ENCODE data around the gene KRTAP10-4. TPM values are rescaled to one million over a fixed set of nuclear protein-coding genes. Genes with fewer than 3 reads are reported as not detected.

KRTAP10-4 gene
- total and polyA plus RNA-seq, 2 experiments from 2014 or later: not detected

DNA sequence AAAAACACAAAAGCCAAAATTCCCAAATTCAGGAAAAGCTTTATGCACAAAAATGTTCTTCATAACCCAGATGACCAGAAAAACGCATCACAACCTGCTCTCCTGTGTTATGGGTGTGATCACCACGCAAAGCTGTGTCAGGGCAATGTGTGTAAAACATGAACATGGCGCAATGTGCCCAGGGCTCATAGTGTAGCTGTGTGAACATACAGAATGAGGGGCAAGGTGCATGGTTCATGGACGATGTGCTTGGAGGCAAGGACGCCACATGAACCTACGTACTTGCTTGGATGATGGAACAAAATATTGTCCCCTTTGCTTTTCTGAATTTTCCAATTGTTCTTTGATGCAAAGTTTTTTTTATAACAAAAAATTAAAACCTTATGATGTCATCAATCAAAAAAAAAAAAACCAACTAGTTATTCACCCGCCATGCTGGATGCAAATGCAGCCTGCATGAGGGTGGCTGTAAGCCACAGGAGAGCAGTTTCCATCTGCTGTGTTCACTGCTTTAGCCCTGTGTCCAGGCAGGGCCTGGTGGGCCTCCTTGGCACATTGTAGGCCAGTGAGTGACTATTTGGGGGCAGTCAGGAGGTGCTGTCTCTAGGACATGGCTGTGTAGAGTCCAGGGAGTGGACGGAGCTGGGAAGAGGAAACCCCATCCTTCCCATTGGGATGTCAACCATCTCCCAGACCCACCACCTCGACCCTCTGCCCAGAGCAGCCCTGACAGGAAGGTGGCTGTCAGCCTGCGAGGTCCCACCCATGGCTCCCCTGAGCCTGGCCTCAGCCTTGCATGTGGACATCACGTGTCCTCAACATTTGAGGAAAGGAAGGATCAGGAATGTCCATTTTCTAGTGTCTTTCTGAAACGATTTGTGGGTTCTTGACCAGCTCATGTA lies 47.2 kb upstream of the KRTAP10-4 start:
- H3K4me3 Mint-ChIP-seq: no peak overlapping the region
- H3K4me1 ChIP-seq (ENCODE audit: insufficient read depth): no peaks in the 10 kb centered on the region
- H3K79me2 ChIP-seq (replicated peaks; ENCODE audit: insufficient read depth): no peaks in the 10 kb centered on the region
- H3K27ac ChIP-seq (ENCODE audit: low read depth): no peak overlapping the region
- H3K36me3 Mint-ChIP-seq (ENCODE audit: low read depth): no peaks in the 10 kb centered on the region
- H3K36me3 ChIP-seq (ENCODE audit: insufficient read depth): no peaks in the 10 kb centered on the region
- H4K20me1 ChIP-seq (replicated peaks; ENCODE audit: insufficient read depth): no peaks in the 10 kb centered on the region
- H3K9me3 Mint-ChIP-seq: no peaks in the 10 kb centered on the region; the same call in 2 of the 3 replicates
- H3K27me3 ChIP-seq (ENCODE audit: insufficient read depth): no peaks in the 10 kb centered on the region
- H2AFZ ChIP-seq: no peak overlapping the region
- no peak for TF ChIP-seq EZH2phosphoT487 (IDR thresholded peaks at IDR 0.05; ENCODE audit: unreplicated experiment)
- TF ChIP-seq, protein P1, sequence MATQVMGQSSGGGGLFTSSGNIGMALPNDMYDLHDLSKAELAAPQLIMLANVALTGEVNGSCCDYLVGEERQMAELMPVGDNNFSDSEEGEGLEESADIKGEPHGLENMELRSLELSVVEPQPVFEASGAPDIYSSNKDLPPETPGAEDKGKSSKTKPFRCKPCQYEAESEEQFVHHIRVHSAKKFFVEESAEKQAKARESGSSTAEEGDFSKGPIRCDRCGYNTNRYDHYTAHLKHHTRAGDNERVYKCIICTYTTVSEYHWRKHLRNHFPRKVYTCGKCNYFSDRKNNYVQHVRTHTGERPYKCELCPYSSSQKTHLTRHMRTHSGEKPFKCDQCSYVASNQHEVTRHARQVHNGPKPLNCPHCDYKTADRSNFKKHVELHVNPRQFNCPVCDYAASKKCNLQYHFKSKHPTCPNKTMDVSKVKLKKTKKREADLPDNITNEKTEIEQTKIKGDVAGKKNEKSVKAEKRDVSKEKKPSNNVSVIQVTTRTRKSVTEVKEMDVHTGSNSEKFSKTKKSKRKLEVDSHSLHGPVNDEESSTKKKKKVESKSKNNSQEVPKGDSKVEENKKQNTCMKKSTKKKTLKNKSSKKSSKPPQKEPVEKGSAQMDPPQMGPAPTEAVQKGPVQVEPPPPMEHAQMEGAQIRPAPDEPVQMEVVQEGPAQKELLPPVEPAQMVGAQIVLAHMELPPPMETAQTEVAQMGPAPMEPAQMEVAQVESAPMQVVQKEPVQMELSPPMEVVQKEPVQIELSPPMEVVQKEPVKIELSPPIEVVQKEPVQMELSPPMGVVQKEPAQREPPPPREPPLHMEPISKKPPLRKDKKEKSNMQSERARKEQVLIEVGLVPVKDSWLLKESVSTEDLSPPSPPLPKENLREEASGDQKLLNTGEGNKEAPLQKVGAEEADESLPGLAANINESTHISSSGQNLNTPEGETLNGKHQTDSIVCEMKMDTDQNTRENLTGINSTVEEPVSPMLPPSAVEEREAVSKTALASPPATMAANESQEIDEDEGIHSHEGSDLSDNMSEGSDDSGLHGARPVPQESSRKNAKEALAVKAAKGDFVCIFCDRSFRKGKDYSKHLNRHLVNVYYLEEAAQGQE (IDR thresholded peaks at IDR 0.05; ENCODE audit: unreplicated experiment): no peak
- no peak for TF ChIP-seq JUNB (IDR thresholded peaks at IDR 0.05; ENCODE audit: unreplicated experiment)
- TF ChIP-seq EZH2 (IDR thresholded peaks at IDR 0.05; ENCODE audit: low read depth, unreplicated experiment): no peak
- no peak for TF ChIP-seq POLR2AphosphoS5 (IDR thresholded peaks at IDR 0.05; ENCODE audit: low read depth)
- TF ChIP-seq, protein P2, sequence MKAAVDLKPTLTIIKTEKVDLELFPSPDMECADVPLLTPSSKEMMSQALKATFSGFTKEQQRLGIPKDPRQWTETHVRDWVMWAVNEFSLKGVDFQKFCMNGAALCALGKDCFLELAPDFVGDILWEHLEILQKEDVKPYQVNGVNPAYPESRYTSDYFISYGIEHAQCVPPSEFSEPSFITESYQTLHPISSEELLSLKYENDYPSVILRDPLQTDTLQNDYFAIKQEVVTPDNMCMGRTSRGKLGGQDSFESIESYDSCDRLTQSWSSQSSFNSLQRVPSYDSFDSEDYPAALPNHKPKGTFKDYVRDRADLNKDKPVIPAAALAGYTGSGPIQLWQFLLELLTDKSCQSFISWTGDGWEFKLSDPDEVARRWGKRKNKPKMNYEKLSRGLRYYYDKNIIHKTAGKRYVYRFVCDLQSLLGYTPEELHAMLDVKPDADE (IDR thresholded peaks at IDR 0.05): no peak
- TF ChIP-seq NANOG (IDR thresholded peaks at IDR 0.05; ENCODE audit: borderline replicate concordance): no peak
- TF ChIP-seq CREB1 (CRISPR knock-in tag; IDR thresholded peaks at IDR 0.05; ENCODE audit: low read depth): no peak
- no peak for TF ChIP-seq STAT1 (IDR thresholded peaks at IDR 0.05; ENCODE audit: unreplicated experiment)
- TF ChIP-seq ZNF331 (CRISPR knock-in tag; IDR thresholded peaks at IDR 0.05; ENCODE audit: low read depth): no peak
- TF ChIP-seq, protein P3, sequence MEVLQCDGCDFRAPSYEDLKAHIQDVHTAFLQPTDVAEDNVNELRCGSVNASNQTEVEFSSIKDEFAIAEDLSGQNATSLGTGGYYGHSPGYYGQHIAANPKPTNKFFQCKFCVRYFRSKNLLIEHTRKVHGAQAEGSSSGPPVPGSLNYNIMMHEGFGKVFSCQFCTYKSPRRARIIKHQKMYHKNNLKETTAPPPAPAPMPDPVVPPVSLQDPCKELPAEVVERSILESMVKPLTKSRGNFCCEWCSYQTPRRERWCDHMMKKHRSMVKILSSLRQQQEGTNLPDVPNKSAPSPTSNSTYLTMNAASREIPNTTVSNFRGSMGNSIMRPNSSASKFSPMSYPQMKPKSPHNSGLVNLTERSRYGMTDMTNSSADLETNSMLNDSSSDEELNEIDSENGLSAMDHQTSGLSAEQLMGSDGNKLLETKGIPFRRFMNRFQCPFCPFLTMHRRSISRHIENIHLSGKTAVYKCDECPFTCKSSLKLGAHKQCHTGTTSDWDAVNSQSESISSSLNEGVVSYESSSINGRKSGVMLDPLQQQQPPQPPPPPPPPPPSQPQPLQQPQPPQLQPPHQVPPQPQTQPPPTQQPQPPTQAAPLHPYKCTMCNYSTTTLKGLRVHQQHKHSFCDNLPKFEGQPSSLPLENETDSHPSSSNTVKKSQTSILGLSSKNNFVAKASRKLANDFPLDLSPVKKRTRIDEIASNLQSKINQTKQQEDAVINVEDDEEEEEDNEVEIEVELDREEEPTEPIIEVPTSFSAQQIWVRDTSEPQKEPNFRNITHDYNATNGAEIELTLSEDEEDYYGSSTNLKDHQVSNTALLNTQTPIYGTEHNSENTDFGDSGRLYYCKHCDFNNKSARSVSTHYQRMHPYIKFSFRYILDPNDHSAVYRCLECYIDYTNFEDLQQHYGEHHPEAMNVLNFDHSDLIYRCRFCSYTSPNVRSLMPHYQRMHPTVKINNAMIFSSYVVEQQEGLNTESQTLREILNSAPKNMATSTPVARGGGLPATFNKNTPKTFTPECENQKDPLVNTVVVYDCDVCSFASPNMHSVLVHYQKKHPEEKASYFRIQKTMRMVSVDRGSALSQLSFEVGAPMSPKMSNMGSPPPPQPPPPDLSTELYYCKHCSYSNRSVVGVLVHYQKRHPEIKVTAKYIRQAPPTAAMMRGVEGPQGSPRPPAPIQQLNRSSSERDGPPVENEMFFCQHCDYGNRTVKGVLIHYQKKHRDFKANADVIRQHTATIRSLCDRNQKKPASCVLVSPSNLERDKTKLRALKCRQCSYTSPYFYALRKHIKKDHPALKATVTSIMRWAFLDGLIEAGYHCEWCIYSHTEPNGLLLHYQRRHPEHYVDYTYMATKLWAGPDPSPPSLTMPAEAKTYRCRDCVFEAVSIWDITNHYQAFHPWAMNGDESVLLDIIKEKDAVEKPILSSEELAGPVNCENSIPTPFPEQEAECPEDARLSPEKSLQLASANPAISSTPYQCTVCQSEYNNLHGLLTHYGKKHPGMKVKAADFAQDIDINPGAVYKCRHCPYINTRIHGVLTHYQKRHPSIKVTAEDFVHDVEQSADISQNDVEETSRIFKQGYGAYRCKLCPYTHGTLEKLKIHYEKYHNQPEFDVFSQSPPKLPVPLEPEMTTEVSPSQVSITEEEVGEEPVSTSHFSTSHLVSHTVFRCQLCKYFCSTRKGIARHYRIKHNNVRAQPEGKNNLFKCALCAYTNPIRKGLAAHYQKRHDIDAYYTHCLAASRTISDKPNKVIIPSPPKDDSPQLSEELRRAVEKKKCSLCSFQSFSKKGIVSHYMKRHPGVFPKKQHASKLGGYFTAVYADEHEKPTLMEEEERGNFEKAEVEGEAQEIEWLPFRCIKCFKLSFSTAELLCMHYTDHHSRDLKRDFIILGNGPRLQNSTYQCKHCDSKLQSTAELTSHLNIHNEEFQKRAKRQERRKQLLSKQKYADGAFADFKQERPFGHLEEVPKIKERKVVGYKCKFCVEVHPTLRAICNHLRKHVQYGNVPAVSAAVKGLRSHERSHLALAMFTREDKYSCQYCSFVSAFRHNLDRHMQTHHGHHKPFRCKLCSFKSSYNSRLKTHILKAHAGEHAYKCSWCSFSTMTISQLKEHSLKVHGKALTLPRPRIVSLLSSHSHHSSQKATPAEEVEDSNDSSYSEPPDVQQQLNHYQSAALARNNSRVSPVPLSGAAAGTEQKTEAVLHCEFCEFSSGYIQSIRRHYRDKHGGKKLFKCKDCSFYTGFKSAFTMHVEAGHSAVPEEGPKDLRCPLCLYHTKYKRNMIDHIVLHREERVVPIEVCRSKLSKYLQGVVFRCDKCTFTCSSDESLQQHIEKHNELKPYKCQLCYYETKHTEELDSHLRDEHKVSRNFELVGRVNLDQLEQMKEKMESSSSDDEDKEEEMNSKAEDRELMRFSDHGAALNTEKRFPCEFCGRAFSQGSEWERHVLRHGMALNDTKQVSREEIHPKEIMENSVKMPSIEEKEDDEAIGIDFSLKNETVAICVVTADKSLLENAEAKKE (CRISPR knock-in tag; IDR thresholded peaks at IDR 0.05): no peak
- H3K4me1 Mint-ChIP-seq: no peaks in the 10 kb centered on the region; the same call in 2 of the 3 replicates
- no peak for ATAC-seq
- no peak overlapping the region for H3K4me2 ChIP-seq
- no peaks in the 10 kb centered on the region for H3F3A ChIP-seq (replicated peaks; ENCODE audit: low read depth)
- no peak overlapping the region for H3K27ac Mint-ChIP-seq
- no peak overlapping the region for H3K4me3 ChIP-seq
- peaks cover 2% of the 10 kb centered on the region for H3K27me3 Mint-ChIP-seq (ENCODE audit: insufficient read depth, low read depth, poor library complexity)
- no peak for DNase-seq (ENCODE audit: low spot score)
- 0 out of 2 replicates have a peak, but pooled peaks cover 2% of the 10 kb centered on the region for H3K9me2 ChIP-seq (ENCODE audit: insufficient read depth)

Measured in GM23338 (cell line).